NCI-H1048 (cell line): Measurements from ENCODE around the gene OXNAD1.

Experiments used
- DNase-seq: peaks from one replicate; lab custom pipeline; 2025; lab: John Stamatoyannopoulos, UW

OXNAD1 gene

DNA sequence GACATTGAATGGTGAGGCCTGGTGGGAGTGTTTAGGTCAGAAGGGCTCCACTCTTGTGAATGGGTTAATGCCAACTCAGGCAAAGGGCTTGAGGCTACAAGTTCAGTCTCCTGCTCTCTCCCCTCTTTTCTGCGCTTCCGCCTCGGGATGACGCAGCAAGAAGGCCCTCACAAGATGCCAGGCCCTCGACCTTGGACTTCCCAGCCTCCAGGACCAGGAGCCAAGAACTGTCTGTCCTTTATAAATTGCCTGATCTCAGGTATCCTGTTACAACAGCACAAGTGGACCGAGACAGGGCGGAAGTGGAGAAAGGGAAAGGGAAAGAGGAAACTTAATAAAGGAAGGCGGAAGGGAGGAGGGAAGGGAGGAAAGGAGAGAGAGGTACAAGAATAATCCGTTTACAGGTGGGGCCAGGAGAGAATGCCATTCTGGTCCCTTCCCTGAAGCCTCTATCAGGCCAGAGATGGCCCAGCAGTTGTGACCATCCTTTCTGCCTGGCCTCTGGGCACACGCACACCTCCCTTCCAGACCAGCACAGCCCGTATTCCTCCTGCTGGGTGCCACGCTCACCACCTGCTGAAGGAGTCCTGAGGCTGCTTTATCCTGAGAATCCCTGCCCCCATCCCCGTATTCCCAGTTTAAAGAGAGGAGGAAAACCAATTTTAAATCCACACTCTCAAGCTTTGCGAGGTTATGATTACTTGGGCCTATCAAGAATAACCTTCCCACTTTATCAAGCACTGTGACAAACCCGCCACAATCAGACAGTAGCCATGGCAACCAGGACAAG is 64.2 kb downstream of the OXNAD1 start:
- DNase-seq = no peak

DNA sequence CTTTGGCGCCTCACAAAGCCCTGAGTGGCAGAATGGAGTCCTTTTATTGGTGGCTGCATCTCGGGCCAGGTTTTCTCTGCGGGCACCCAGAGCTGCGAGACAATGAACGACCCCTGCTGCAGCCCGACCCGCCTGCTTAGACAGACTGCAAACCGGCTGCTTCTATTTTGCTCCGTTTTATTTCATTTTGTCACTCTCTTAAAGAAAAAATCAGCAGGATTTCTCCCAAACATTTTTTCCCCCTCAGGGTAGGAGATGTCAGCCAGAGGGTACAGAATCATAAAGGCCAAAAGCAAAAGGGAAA is 64.8 kb downstream of the OXNAD1 start:
- DNase-seq = no peak

DNA sequence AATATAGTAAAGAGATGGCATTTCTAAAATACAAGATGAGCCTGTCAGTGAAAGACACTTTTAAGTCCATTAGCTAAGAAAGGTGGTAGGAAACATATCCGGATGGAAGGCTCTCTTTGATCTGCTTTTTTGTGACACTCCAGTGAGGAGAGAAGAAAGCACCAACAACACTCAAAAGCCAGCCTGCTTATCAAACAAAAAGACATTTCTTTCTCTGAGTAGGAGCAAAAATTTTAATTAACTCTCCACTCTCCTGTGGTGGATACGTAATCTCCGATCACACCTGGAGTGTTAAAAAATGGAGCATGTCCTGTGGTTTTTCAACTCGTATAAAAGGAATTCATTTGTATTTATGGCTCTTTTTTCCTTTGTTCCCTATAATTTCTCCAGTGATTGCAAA is 65.3 kb downstream of the OXNAD1 start:
- DNase-seq = no peak

DNA sequence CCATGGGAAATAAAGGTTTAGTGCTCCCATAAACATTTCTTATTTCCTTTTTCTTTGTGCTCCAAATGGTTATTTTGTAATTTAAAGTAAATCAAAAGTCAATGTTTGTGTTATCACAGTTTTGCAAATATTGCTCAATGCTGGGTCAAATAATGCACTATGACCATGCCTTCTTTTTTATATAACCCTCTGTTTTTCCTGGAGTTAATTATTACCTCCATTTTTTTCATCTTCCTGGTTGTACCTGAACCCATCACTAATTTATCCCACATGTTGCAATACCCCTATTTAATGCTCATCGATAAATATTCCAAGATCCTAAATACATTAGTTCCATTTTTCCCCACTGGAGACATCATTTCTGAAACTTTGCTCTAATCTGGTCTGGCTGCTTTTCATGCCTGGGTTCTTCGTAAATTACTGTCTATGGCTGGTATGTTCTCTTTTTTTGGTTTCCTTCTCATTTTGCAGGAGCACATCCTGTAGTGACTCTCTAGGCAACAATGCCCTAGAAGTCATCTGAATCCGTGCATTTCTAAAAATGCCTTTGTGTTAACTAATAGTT is 66.4 kb downstream of the OXNAD1 start:
- DNase-seq = no peak

DNA sequence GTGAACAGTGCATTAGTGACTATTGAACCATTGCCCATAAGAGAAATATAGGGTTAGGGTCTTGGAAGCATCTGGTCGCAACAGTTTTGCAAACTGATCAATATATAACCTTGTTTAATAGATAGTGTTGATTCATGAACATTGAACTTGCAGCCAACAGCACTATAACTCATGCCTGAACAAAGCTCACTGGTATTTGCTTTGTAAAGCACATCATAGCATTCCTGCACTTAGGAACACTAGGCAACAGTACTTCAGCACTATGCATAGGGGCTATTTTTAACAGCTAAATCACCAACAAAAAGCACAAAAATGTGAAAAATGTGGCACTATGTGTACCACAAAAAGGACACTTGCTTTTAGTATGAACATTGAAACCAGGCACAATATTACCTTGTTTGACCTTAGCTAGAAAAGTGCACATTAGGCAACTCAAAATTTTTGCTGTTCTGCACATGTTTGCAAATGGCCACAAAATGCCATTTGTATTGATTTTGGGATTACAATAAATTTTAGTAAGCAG is 68.0 kb downstream of the OXNAD1 start:
- DNase-seq = no peak

- DNase-seq = no peak
Measured at GRCh38 chr3:16334909-16335308, 69.9 kb downstream of the OXNAD1 start.

GRCh38 chr3:16335333-16335732 is 70.3 kb downstream of the OXNAD1 start:
- DNase-seq = no peak

GRCh38 chr3:16335772-16336645 is 71.0 kb downstream of the OXNAD1 start:
- DNase-seq = no peak

DNA sequence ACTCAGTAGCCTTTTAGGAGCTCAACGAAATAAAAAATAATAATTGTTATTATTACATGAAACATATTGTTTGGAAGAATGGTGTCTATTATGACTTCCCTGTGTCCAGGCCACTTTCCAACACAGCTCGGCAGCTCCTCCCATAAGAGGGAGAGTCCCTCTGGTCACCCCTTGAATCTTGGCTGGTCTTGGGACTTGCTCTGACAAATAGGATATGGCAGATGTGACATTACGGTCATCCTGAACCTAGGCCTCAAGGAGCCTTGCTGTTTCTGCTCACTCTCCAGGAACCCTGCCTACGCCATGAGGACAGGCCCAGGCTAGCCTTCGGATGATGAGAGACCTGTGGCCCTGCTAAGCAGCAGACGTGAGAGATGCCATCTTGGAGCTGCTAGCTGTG is 71.8 kb downstream of the OXNAD1 start:
- DNase-seq = no peak

DNA sequence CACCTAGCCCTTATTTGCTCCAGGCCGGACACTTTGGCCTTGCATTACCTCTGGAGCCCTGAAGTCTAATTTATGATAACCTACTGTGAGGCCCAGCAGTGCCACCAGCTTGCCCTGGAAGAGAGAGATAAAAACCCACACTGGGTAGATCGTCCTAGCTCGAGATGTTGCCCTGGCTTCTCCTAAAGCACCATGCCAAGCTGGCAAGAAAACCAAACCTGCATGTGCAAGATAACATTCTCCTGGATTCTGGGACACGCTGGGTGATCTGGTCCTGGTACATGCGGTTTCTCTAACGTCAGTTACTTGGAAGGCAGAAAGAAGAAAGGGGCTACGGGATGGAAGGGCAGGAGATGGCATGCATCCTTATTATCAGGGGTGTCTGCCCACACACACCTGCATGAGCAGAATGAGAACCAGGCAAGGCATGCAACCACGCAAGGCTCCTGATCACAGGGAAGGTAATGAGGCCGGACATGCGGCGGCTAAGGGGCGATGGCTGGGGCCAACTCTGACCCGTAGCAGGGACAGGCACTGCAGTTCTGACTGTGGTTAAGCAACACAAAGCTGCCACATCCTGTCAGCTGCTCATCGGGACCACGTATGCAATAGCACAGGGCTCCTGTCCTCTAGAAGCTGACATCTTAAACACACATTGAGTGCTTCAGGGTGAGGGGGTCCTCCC is 73.0 kb downstream of the OXNAD1 start:
- no peak for DNase-seq

- DNase-seq = no peak
Measured at GRCh38 chr3:16338999-16339398, 74.0 kb downstream of the OXNAD1 start.

- no peak for DNase-seq
Measured at GRCh38 chr3:16343101-16343500, 78.1 kb downstream of the OXNAD1 start.

DNA sequence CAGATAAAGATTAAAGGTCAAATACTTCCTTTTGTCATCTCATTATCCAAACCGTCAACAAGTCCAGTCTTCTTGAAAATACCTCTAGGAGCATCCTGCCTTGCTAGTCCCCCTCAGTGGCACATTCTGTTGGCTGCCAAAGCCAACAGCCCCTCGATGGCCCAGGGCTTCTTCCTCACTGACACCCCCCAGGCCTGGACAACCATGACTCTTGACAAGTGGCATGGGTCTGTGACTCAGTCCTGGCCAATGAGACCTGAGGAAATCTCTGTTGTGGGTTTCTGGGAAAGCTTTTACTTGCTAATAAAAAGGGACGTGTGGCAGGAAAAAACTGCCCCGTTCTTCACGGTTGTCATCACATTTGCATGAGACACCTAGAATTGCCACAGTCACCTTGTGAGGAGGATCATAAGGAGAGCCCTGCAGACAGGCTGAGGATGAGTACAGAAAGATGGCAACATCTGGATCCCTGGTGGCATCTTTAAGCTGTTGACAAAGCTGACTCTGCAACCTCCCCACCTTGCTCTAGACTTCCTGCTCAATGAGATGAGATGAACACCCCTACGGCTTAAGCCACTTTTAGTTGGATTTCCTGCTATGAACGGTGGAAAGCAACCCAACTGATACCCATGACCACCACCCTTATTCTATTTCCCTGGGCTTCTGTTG is 81.5 kb downstream of the OXNAD1 start:
- DNase-seq = no peak

DNA sequence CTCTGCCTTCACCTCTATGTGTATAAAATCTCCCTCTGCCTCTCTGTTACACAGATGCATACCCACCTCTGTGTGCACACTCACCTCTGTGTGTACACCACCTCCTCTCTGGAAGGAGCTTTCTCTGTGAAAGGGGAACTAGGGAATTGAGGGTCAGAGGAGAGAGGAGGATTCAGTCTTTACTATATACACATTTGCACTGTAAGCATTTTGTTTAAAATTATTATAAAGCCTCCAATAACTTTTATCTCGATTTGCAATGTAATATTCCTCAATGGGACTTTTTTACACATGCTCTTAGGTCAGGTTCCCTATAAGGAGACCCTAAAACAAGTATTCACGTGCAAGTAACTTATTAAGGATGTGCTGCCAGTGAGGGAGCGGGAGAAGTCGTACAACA is 82.5 kb downstream of the OXNAD1 start:
- DNase-seq = no peak

DNA sequence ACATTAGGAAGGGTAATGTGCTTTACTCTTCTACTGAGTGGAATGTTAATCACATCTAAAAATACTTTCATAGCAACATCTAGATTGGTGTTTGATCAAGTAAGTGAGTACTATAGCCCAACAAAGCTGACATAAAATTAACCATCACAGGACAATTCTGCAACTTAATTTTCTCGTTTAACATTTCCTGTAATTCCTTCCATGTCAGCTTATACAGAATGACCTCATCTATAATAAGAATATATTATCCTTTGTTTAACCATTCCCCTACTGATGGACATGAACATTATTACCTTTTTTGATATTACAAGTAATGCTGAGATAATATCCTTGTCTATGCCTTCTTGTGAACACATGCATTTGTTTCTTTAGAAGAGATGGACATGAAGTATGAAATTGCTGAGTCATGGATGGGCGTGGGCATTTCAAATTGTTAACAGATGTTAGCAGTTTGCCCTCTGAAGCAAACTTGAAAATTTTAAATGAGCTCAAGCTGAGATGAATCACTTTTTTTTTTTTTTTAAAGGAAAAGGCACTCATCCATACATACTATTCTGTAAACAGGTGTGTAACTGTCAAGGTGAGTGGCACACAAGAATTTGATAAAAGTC is 85.1 kb downstream of the OXNAD1 start:
- DNase-seq = no peak

- DNase-seq = no peak
Measured at GRCh38 chr3:16350597-16351318, 85.7 kb downstream of the OXNAD1 start.

- no peak for DNase-seq
Measured at GRCh38 chr3:16352428-16352827, 87.4 kb downstream of the OXNAD1 start.

DNA sequence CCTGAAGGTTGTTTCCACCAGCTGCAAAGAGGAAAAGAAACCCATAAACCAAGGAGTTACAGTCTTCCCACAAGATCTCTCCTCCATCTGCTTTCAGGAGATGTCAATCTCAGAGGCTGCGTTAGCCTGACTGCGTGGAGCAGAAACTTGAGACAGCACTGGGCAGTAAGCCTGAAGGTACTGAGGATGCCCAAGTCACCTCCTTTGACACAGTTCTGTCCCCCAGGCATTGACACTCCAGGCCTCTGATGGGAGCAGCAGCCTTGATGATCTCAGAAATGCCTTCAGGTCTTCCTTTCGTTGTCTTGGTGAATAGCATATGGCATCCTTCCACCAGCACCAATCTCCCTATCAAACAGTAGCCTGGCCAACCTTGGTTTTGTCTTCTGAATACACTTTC is 89.3 kb downstream of the OXNAD1 start:
- DNase-seq = no peak
